GM23248 (cell line): Measurements from ENCODE around the gene RCL1.

Experiments used
- EZH2 ChIP-seq: fragments of 200-600 bp; sonication (generic); IDR thresholded peaks from 2 replicates; pipeline ENCODE4 v1.6.1; 2018; ENCODE audit warnings: antibody characterized with exemption, mild to moderate bottlenecking; ENCODE audit not compliant: insufficient read depth, poor library complexity, severe bottlenecking
- EZH2phosphoT487 ChIP-seq: fragments of 200-600 bp; sonication (generic); IDR thresholded peaks from 2 replicates; pipeline ENCODE4 v1.6.1; 2018; ENCODE audit warnings: antibody characterized with exemption, moderate library complexity, mild to moderate bottlenecking, low read depth; ENCODE audit not compliant: insufficient read depth

DNA sequence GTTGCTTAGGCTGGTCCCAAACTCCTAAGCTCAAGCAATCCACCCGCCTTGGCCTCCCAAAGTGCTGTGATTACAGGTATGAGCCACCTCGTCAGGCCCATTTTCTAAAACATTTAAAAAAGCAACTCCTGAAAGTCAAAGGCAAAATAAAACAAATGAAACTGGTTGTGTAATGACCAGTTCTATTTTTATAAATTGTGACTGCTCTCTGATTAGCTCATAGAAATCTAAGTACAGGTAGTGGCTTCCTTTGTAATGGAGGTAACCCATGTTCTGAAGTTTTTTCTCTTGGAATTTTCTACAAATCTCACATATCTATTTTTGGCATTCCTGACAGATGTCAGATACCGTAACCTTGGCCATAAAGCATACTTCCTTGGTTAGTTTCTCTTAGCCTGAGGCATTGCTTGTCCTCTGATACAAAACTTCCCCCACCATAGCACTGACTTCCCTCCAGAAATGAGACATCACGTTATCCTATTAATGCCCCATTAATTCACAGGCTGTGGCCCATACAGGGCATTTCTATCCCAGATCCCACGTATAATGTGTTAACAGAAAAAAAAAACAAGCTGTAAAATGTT is 37.6 kb upstream of the RCL1 start:
- TF ChIP-seq EZH2phosphoT487: no peak
- TF ChIP-seq EZH2: no peak
